ENCODE data around the gene ADGRG3. TPM values are rescaled to one million over a fixed set of nuclear protein-coding genes. Genes with fewer than 3 reads are reported as not detected.

The ADGRG3 gene
- total and polyA plus RNA-seq, 2 of the 8 experiments (the other 6 are each of a cell fraction or from before 2014, with no cell fraction given), result 0.28 to 0.98 TPM

- Histone ChIP-seq H2BK20ac (ENCODE audit: low read length) (no peak overlapping the region), H3K27ac (ENCODE audit: low read depth, low read length) (no peak overlapping the region), H3K56ac (replicated peaks; ENCODE audit: insufficient read length, low read depth, low read length) (no peak overlapping the region), H3K18ac (ENCODE audit: extremely low read depth, low read length) (no peak overlapping the region), H3K9ac (replicated peaks in 1 of 4; ENCODE audit: extremely low read depth in 1 of 4, low read depth in 3 of 4, low read length in 3 of 4) (no peak overlapping the region), H3K4me3 (ENCODE audit: extremely low read depth in 1 of 4, insufficient read depth in 2 of 4, low read depth in 3 of 4, low read length in 4 of 4) (no peak overlapping the region), H3K4me2 (ENCODE audit: insufficient read depth in 1 of 2, low read depth in 2 of 2, low read length in 2 of 2) (no peak overlapping the region), H2AK5ac (ENCODE audit: low read depth, low read length) (no peak overlapping the region), H2AFZ (ENCODE audit: low read length) (no peak overlapping the region), H2BK15ac (ENCODE audit: low read length) (no peak overlapping the region), H3K4me1 (replicated peaks in 1 of 4; ENCODE audit: control insufficient read depth in 3 of 4, insufficient read depth in 4 of 4, low read length in 3 of 4) (no peaks in the 10 kb centered on the region), H3K9me3 (ENCODE audit: insufficient read depth in 2 of 2, low read depth in 1 of 2, low read length in 1 of 2) (no peaks in the 10 kb centered on the region), H3K23me2 (ENCODE audit: low read depth, low read length) (peaks cover 18% of the 10 kb centered on the region; the same call in 1 of the 2 replicates), H3K23ac (ENCODE audit: insufficient read length) (no peak overlapping the region), H4K8ac (ENCODE audit: extremely low read depth, insufficient read depth, low read length) (no peak overlapping the region), H2BK12ac (ENCODE audit: low read depth, low read length) (no peak overlapping the region), H3K27me3 (replicated peaks in 1 of 4; ENCODE audit: control insufficient read depth in 3 of 4, extremely low read depth in 1 of 4, insufficient read depth in 3 of 4, low read length in 3 of 4) (no peaks in the 10 kb centered on the region; a peak in 2 of 7 replicates), H3K14ac (ENCODE audit: insufficient read length) (no peak overlapping the region), H3K79me1 (ENCODE audit: low read depth, low read length) (no peaks in the 10 kb centered on the region), H4K20me1 (replicated peaks in 1 of 2; ENCODE audit: control insufficient read depth in 1 of 2, insufficient read depth in 2 of 2, low read length in 2 of 2) (peaks cover 0 to 3% of the 10 kb centered on the region in 2 experiments), H3K79me2 (ENCODE audit: control insufficient read depth in 1 of 2, insufficient read depth in 2 of 2, low read length in 2 of 2) (no peaks in the 10 kb centered on the region), H2BK5ac (ENCODE audit: low read depth, low read length) (no peak overlapping the region), H2BK120ac (replicated peaks; ENCODE audit: low read depth, low read length) (no peak overlapping the region), H3K36me3 (ENCODE audit: control insufficient read depth in 2 of 4, insufficient read depth in 4 of 4, low read length in 3 of 4) (no peaks in the 10 kb centered on the region), H4K5ac (ENCODE audit: insufficient read length, low read depth, low read length) (no peak overlapping the region), H4K91ac (replicated peaks; ENCODE audit: insufficient read length, low read length) (no peak overlapping the region), H3K4ac (replicated peaks; ENCODE audit: insufficient read length, low read depth, low read length) (no peak overlapping the region)
- WGBS, 2 experiments (ENCODE audit: extremely low coverage in 1 of 2, insufficient coverage in 1 of 2, insufficient read length in 1 of 2, insufficient replicate concordance in 2 of 2, low coverage in 1 of 2, low lambda C conversion rate in 2 of 2, missing lambda C conversion rate in 1 of 2), result 79 to 100% methylated on average over 1 to 4 of the region's 4 CpGs
- DNase-seq (ENCODE audit: low read depth in 1 of 2, low spot score in 2 of 2) (no peak), FAIRE-seq (no peak)
- ChIA-PET POLR2A (ENCODE audit: partially characterized antibody) (interaction anchor here (1.8 kb wide), 1 partner anchor 9 kb away, joined by 6 read pairs; no protein-coding TSS in a partner anchor), CTCF (ENCODE audit: partially characterized antibody) (interaction anchor here (1.0 to 1.2 kb wide), 4 partner anchors 14 to 114 kb away, joined by 3 to 5 read pairs (median 4); no protein-coding TSS in a partner anchor)
- TF ChIP-seq BACH1 (IDR thresholded peaks at IDR 0.05; ENCODE audit: low read length) (no peak), EGR1 (IDR thresholded peaks at IDR 0.05; ENCODE audit: borderline replicate concordance, low read depth, low read length) (no peak), CHD2 (IDR thresholded peaks at IDR 0.05; ENCODE audit: low read length) (no peak), CBX5 (IDR thresholded peaks at IDR 0.05; ENCODE audit: low read depth, low read length) (no peak), NRF1 (IDR thresholded peaks at IDR 0.05; ENCODE audit: low read depth, low read length) (no peak)
Observed at GRCh38 chr16:57704905-57705852, 37.1 kb downstream of the ADGRG3 start.
